K562 (cell line): ENCODE measurements around the gene AKAP6. TPM values are rescaled to one million over a fixed set of nuclear protein-coding genes. Genes with fewer than 3 reads are reported as not detected.

Source experiments
- ATAC-seq: fragments of 200-7000 bp; cut with Tn5 transposase; 3 replicates; pipeline ENCODE4 v1.9.1; 2020; ENCODE audit warnings: moderate library complexity
- BruUV-seq: library from RNA; stranded (reverse); fragments of 400-500 nt; replicated peaks from 2 replicates; lab custom pipeline; 2021; lab: Mats Ljungman, UMichigan
- CTCF ChIA-PET: fragments of 300-600 bp; formaldehyde crosslinking; extraction: SDS; loops from one replicate; lab custom pipeline; 2021; ENCODE audit warnings: low intra/inter-chr PET ratio; lab: Yijun Ruan, JAX
- POLR2A ChIA-PET: fragments of 300-600, 350-650 bp; sonication (Branson Sonifier 250); formaldehyde crosslinking; extraction: SDS; loops from one replicate; lab custom pipeline; 2021; ENCODE audit warnings: antibody characterized with exemption, inconsistent platforms; lab: Yijun Ruan, JAX
- DNase-seq, 4 experiments: peaks; one replicate each; pipeline versions ENCODE4 v3.0.0 to v3.0.0-alpha.2; 2011 to 2018; ENCODE audit warnings: low spot score in 3 of 4, mixed read lengths in 3 of 4; ENCODE audit errors: extremely low read depth in 1 of 4
- FAIRE-seq: peaks from 2 replicates; lab custom pipeline; 2011; peaks lifted over from hg19 to GRCh38; lab: Jason Lieb, UNC
- H2AFZ ChIP-seq: 2 replicates; pipeline ENCODE4 v1.6.0; 2011; ENCODE audit warnings: low read depth, low read length, control low read depth, inconsistent platforms
- H3K27ac ChIP-seq: fragments of 200-600 bp; 3 replicates; pipeline ENCODE4 v1.8.0; 2011; ENCODE audit warnings: low read depth, mild to moderate bottlenecking, control low read depth, inconsistent platforms, low read length, moderate library complexity, mixed read lengths; ENCODE audit errors: extremely low read depth
- H3K27me3 ChIP-seq, 2 experiments: fragments of 300-600 bp in 1 of 2; 2 replicates in 1 of 2; 3 replicates in 1 of 2; pipeline versions ENCODE4 v1.6.0 to v1.8.0; 2011; ENCODE audit warnings: inconsistent platforms in 2 of 2, low read length in 2 of 2, mild to moderate bottlenecking in 1 of 2, mixed read lengths in 1 of 2, moderate library complexity in 1 of 2; ENCODE audit not compliant: control insufficient read depth in 2 of 2, insufficient read depth in 2 of 2
- H3K36me3 ChIP-seq: fragments of 300-600 bp; 3 replicates; pipeline ENCODE4 v1.8.0; 2011; ENCODE audit warnings: mild to moderate bottlenecking, low read length, inconsistent platforms; ENCODE audit not compliant: control insufficient read depth, insufficient read depth
- H3K4me1 ChIP-seq, 2 experiments: fragments of 200-600 bp in 1 of 2; replicated peaks in 1 of 2; 2 replicates in 1 of 2; 3 replicates in 1 of 2; pipeline versions ENCODE4 v1.5.1 to v1.8.0; 2011; ENCODE audit warnings: inconsistent platforms in 2 of 2, low read length in 2 of 2, mild to moderate bottlenecking in 1 of 2, mixed read lengths in 1 of 2, moderate library complexity in 1 of 2; ENCODE audit not compliant: control insufficient read depth in 2 of 2, insufficient read depth in 2 of 2
- H3K4me2 ChIP-seq: 2 replicates; pipeline ENCODE4 v1.6.1; 2011; ENCODE audit warnings: low read length, control low read depth, inconsistent platforms, mixed read lengths; ENCODE audit not compliant: insufficient read depth
- H3K4me3 ChIP-seq: fragments of 200-600 bp; sonication (generic), shearing (Covaris generic); 2 replicates; pipeline ENCODE4 v1.5.1; 2016; ENCODE audit warnings: control low read depth, inconsistent platforms
- H3K79me2 ChIP-seq: fragments of 200-600 bp; 3 replicates; pipeline ENCODE4 v1.8.0; 2011; ENCODE audit warnings: low read length, inconsistent platforms; ENCODE audit not compliant: control insufficient read depth, insufficient read depth
- H3K9ac ChIP-seq, 2 experiments: 2 replicates each; pipeline versions ENCODE4 v1.6.0 to v1.6.1; 2011; ENCODE audit warnings: low read depth in 2 of 2, low read length in 2 of 2, control low read depth in 1 of 2, inconsistent platforms in 1 of 2, mild to moderate bottlenecking in 1 of 2, mixed read lengths in 1 of 2; ENCODE audit not compliant: insufficient read depth in 1 of 2
- H3K9me1 ChIP-seq: one replicate; pipeline ENCODE4 v1.6.0; 2011; ENCODE audit warnings: inconsistent platforms, mild to moderate bottlenecking, low read length, moderate library complexity; ENCODE audit not compliant: control insufficient read depth, insufficient read depth
- H3K9me3 ChIP-seq: replicated peaks from 2 replicates; pipeline ENCODE4 v1.5.1; 2011; ENCODE audit warnings: low read depth, low read length, inconsistent platforms; ENCODE audit not compliant: control insufficient read depth, insufficient read depth
- H4K20me1 ChIP-seq: replicated peaks from 2 replicates; pipeline ENCODE4 v1.6.1; 2011; ENCODE audit warnings: low read length, inconsistent platforms, mixed read lengths; ENCODE audit not compliant: control insufficient read depth, insufficient read depth
- MCM3 ChIP-seq: fragments of 450-650 bp; IDR thresholded peaks from 2 replicates; pipeline ENCODE4 v1.6.1; 2016
- ZBTB40 ChIP-seq, 2 experiments: fragments of 450-650 bp in 1 of 2; sonication (generic) in 1 of 2; formaldehyde crosslinking in 1 of 2; IDR thresholded peaks; 2 replicates each; pipeline versions ENCODE4 v1.7.1 to v1.9.0; 2016 to 2022; ENCODE audit warnings: inconsistent platforms in 1 of 2, mild to moderate bottlenecking in 1 of 2, missing genetic modification reagents in 1 of 2
- ZKSCAN1 ChIP-seq: fragments of 150-350 bp; IDR thresholded peaks from 2 replicates; pipeline ENCODE4 v1.6.1; 2016; ENCODE audit warnings: low read depth, low read length
- WGBS: fragments of 100-300 bp; shearing (Covaris generic); methylation state at CpG from one replicate; pipeline ENCODE4 v1.1.6; 2016; ENCODE audit warnings: low coverage, mixed read lengths; ENCODE audit not compliant: insufficient coverage; ENCODE audit errors: missing lambda C conversion rate; 5-methylcytosine and 5-hydroxymethylcytosine counted together
- in situ Hi-C: fragments of 300-500 bp; cut with MboI; formaldehyde crosslinking; loops from 4 replicates; pipeline ENCODE4 v1.15.0; 2018; ENCODE audit warnings: inconsistent platforms, mixed read lengths
- intact Hi-C: fragments of 100-400 bp; cut with micrococcal nuclease; formaldehyde crosslinking; loops from 2 replicates; pipeline ENCODE4 v1.14.2; 2022
- polyA plus RNA-seq, 8 experiments: library from polyadenylated mRNA; depleted of rRNA in 4 of 8; stranded (reverse) in 5 of 8; unstranded in 3 of 8; fragments of >200 nt; fragmentation: Nextera tagmentation in 2 of 8; fragmentation: Illumina TruSeq in 1 of 8; extraction: Ambion mirVana in 2 of 8; extraction: Trizol in 1 of 8; gene quantifications; 2 replicates each; pipeline versions ENCODE4 v1.2.1 to v1.2.3, GENCODE V29; 2011 to 2014; ENCODE audit warnings: inconsistent platforms in 1 of 8, missing spikeins in 1 of 8
- total RNA-seq, 7 experiments: library from RNA; depleted of rRNA in 6 of 7; stranded (reverse); fragments of >200 nt in 6 of 7; fragmentation: Illumina TruSeq in 2 of 7; extraction: Trizol in 2 of 7; gene quantifications; 2 replicates each; pipeline versions ENCODE4 v1.2.1 to v1.2.3, GENCODE V29; 2011 to 2021; ENCODE audit warnings: low replicate concordance in 1 of 7

AKAP6 gene
- total and polyA plus RNA-seq, 9 of the 15 experiments (the other 6 are each of a cell fraction or from before 2014, with no cell fraction given): 0.03 to 1.7 (median 0.48) TPM

GRCh38 chr14:32412103-32412502, 83.0 kb downstream of the AKAP6 start (continued):
- TF ChIP-seq ZKSCAN1: no peak

GRCh38 chr14:32412532-32412931, 83.4 kb downstream of the AKAP6 start:
- Histone ChIP-seq H4K20me1 (no peaks in the 10 kb centered on the region), H3K27me3 (no peaks in the 10 kb centered on the region), H3K4me1 (no peaks in the 10 kb centered on the region), H3K9ac (no peak overlapping the region), H3K4me3 (no peak overlapping the region), H3K9me3 (no peaks in the 10 kb centered on the region), H2AFZ (no peak overlapping the region), H3K9me1 (no peaks in the 10 kb centered on the region), H3K79me2 (no peaks in the 10 kb centered on the region), H3K27ac (no peak overlapping the region), H3K4me2 (no peak overlapping the region), H3K36me3 (no peaks in the 10 kb centered on the region)
- no peak for TF ChIP-seq MCM3
- no TSS peak for BruUV-seq
- FAIRE-seq: no peak
- ATAC-seq: no peak
- 5% methylated on average over 2 of the region's 2 CpGs for WGBS
- POLR2A ChIA-PET: interaction anchor here (1.1 kb wide), 1 partner anchor 11 kb away, joined by 3 read pairs; no protein-coding TSS in a partner anchor
- CTCF ChIA-PET: no interaction called here
- DNase-seq: no peak
- intact Hi-C loops (no loop called here), in situ Hi-C loops (no loop called here)

- H3K9me1 ChIP-seq: no peaks in the 10 kb centered on the region
- no peak overlapping the region for H2AFZ ChIP-seq
- H3K79me2 ChIP-seq: no peaks in the 10 kb centered on the region
- BruUV-seq: no TSS peak
- WGBS: 5% methylated on average over 4 of the region's 4 CpGs
- no peak overlapping the region for H3K4me2 ChIP-seq
- H3K9me3 ChIP-seq: no peaks in the 10 kb centered on the region
- H3K27ac ChIP-seq: no peak overlapping the region
- H3K9ac ChIP-seq: no peak overlapping the region
- H3K4me1 ChIP-seq: no peaks in the 10 kb centered on the region
- no peaks in the 10 kb centered on the region for H3K36me3 ChIP-seq
- POLR2A ChIA-PET: interaction anchor here (0.8 kb wide), 1 partner anchor 17 kb away, joined by 3 read pairs; no protein-coding TSS in a partner anchor
- no peak for FAIRE-seq
- H4K20me1 ChIP-seq: no peaks in the 10 kb centered on the region
- intact Hi-C loops (no loop called here), in situ Hi-C loops (no loop called here)
- no peak for ATAC-seq
- H3K4me3 ChIP-seq: no peak overlapping the region
- no peak for DNase-seq
- CTCF ChIA-PET: no interaction called here
- no peaks in the 10 kb centered on the region for H3K27me3 ChIP-seq
- no peak for TF ChIP-seq ZBTB40 (IDR thresholded peaks at IDR 0.05)
- TF ChIP-seq ZBTB40 (CRISPR knock-in tag; IDR thresholded peaks at IDR 0.05): no peak
Measured at GRCh38 chr14:32413967-32414640, 85.0 kb downstream of the AKAP6 start.
